Psoas muscle (tissue), 8 donors: ENCODE data around the gene AQP6. TPM values are rescaled to one million over a fixed set of nuclear protein-coding genes. Genes with fewer than 3 reads are reported as not detected.

Source experiments
- ATAC-seq, 4 donors: fragments of 200-7000 bp; cut with Tn5 transposase; one replicate each; pipeline ENCODE4 v1.9.1; 2020; ENCODE audit warnings: moderate library complexity in 3 of 4, mild to moderate bottlenecking in 2 of 4
- DNase-seq, 2 donors: peaks; one replicate each; pipeline ENCODE4 v3.0.0-alpha.2; 2020
- H3K27ac ChIP-seq: fragments of 200-600 bp; one replicate; pipeline ENCODE4 v1.8.0; 2022
- H3K27me3 ChIP-seq, 3 donors: fragments of 200-600 bp in 1 of 3; one replicate each; pipeline versions ENCODE4 v1.6.1 to v1.8.0; 2013 to 2022; ENCODE audit warnings: low read length in 2 of 3, mild to moderate bottlenecking in 2 of 3, moderate library complexity in 1 of 3; ENCODE audit not compliant: insufficient read depth in 3 of 3
- H3K36me3 ChIP-seq, 2 donors: fragments of 200-600 bp in 1 of 2; one replicate each; pipeline versions ENCODE4 v1.6.1 to v1.8.0; 2013 to 2022; ENCODE audit warnings: low read depth in 1 of 2, mild to moderate bottlenecking in 1 of 2, moderate library complexity in 1 of 2; ENCODE audit not compliant: insufficient read depth in 1 of 2
- H3K4me1 ChIP-seq: fragments of 200-600 bp; one replicate; pipeline ENCODE4 v1.8.0; 2022
- H3K4me3 ChIP-seq: fragments of 200-600 bp; one replicate; pipeline ENCODE4 v1.8.0; 2022; ENCODE audit warnings: mild to moderate bottlenecking
- H3K9me3 ChIP-seq: fragments of 200-600 bp; one replicate; pipeline ENCODE4 v1.8.0; 2022
- WGBS, 3 donors: extraction: QIAGEN DNeasy Blood & Tissue Kit; methylation state at CpG; one replicate each; pipeline versions ENCODE4 v1.1.6 to v1.1.7; 2013; 5-methylcytosine and 5-hydroxymethylcytosine counted together
- intact Hi-C, 2 donors: fragments of 100-400 bp; cut with DNase I; formaldehyde crosslinking; loops; one replicate each; pipeline versions ENCODE4 v1.11.0 to v1.14.2; 2022
- polyA plus RNA-seq, 3 donors: library from polyadenylated mRNA; stranded (reverse); fragments of 200-250 nt; gene quantifications; one replicate each; pipeline ENCODE4 v1.2.3, GENCODE V29; 2013
- total RNA-seq, 4 donors: library from RNA; stranded (reverse); fragmentation: NEBNext Ultra II Directional in 2 of 4; extraction: Animal tissue kit (Norgen Biotek cat#: 25700) in 2 of 4; gene quantifications; one replicate each; pipeline versions ENCODE4 v1.2.1 to v1.2.4, GENCODE V29; 2021 to 2023
- TF ChIP-seq, protein P1 (sequence below): fragments of 200-600 bp; IDR thresholded peaks from one replicate; pipeline ENCODE4 v1.8.0; 2022; ENCODE audit warnings: antibody characterized with exemption
- donor health status: healthy with polysubstance abuse.
- donor health status: DM: no; HTN: no; CAD: no; lungs with moderate emphysema.
- donor health status: Bipolar disorder and iron deficiency.
- donor health status: healthy.
- donor health status: DM: yes; HTN: yes; CAD: no.
- donor health status: DM: no; HTN: no; CAD: no.
- donor health status: DM: no; HTN: no; CAD: no.
- donor health status: DM: yes; HTN: yes; CAD: no.

Gene AQP6
- total and polyA plus RNA-seq, 7 donors: 0.04 TPM; not detected in 6

DNA sequence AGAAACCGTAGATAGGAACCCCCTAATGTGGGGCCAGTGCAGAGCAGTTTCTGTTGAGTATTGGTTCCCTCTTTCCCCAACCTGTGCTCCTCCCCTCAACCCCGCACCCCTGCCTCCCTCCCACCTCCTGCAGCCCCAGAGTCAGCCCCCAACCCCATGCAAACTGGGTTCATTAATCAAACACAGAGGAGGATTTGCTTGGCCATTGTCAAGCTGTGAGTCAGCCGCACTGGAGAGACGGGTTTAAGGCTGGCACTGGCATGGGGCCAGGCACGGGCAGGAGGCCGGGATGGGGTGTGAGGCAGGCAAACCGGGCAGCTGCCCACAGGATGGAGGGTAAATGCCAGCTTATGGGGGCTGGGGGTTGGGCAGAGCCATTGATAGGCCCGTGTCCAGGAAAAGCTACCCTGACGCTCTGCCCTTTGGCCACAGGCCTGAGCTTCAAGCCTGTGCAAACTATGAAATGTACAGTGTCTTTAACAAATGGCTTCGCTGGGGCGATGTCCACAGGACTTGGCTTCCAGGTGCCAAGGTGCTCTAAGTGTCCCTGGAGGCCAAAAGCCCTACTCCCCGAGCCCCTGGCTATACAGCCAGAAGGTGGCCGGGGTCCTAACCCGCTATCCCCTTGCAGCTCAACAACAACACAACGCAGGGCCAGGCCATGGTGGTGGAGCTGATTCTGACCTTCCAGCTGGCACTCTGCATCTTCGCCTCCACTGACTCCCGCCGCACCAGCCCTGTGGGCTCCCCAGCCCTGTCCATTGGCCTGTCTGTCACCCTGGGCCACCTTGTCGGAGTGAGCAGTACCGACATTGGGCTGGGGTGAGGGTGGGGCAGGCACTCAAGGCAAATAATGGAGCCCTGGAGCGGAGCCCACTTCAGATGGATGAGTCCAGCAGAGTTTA, 9.6 kb upstream of the AQP6 start:
- no peaks in the 10 kb centered on the region for H3K9me3 ChIP-seq
- no peaks in the 10 kb centered on the region for H3K36me3 ChIP-seq
- ATAC-seq (peak in 2 of 4 donors; percentile 27 to 34), DNase-seq (peak in 1 of 2 donors; percentile 56)
- intact Hi-C loops: loop anchor here in 1 of 2 donors (10.0 kb wide), 1 partner anchor 202 kb away; the partner anchor contains the start of gene CERS5
- no peak overlapping the region for H3K4me3 ChIP-seq
- H3K4me1 ChIP-seq: peaks cover 4% of the 10 kb centered on the region
- TF ChIP-seq, protein P1, sequence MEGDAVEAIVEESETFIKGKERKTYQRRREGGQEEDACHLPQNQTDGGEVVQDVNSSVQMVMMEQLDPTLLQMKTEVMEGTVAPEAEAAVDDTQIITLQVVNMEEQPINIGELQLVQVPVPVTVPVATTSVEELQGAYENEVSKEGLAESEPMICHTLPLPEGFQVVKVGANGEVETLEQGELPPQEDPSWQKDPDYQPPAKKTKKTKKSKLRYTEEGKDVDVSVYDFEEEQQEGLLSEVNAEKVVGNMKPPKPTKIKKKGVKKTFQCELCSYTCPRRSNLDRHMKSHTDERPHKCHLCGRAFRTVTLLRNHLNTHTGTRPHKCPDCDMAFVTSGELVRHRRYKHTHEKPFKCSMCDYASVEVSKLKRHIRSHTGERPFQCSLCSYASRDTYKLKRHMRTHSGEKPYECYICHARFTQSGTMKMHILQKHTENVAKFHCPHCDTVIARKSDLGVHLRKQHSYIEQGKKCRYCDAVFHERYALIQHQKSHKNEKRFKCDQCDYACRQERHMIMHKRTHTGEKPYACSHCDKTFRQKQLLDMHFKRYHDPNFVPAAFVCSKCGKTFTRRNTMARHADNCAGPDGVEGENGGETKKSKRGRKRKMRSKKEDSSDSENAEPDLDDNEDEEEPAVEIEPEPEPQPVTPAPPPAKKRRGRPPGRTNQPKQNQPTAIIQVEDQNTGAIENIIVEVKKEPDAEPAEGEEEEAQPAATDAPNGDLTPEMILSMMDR: no peak
- H3K27me3 ChIP-seq: peaks cover 0 to 63% (median 23%) of the 10 kb centered on the region in 3 donors
- 64 to 76% (median 66%) methylated on average over 21 of the region's 21 CpGs for WGBS, 3 donors
- no peak overlapping the region for H3K27ac ChIP-seq

- Histone ChIP-seq H3K27me3 (peaks cover 0 to 64% (median 23%) of the 10 kb centered on the region in 3 donors), H3K36me3 (no peaks in the 10 kb centered on the region), H3K9me3 (no peaks in the 10 kb centered on the region), H3K4me3 (no peak overlapping the region), H3K27ac (no peak overlapping the region), H3K4me1 (peaks cover 4% of the 10 kb centered on the region)
- WGBS, 3 donors: 79 to 87% (median 85%) methylated on average over 16 to 17 of the region's 17 CpGs
- TF ChIP-seq, protein P1: no peak
- DNase-seq (no peak), ATAC-seq (no peak)
- intact Hi-C loops: loop anchor here in 1 of 2 donors (10.0 kb wide), 1 partner anchor 201 kb away; the partner anchor contains the start of gene CERS5
Measured at GRCh38 chr12:49963976-49964815, 8.6 kb upstream of the AQP6 start.

- TF ChIP-seq, protein P1: no peak
- no peak for ATAC-seq
- peaks cover 0 to 64% (median 17%) of the 10 kb centered on the region in 3 donors for H3K27me3 ChIP-seq
Measured at GRCh38 chr12:49964849-49965624, 7.7 kb upstream of the AQP6 start.

GRCh38 chr12:49965836-49966235, 6.9 kb upstream of the AQP6 start:
- no peaks in the 10 kb centered on the region for H3K36me3 ChIP-seq
- ATAC-seq (no peak), DNase-seq (no peak)
- intact Hi-C loops: loop anchor here (2.0 to 10.0 kb wide), 5 partner anchors 97 to 199 kb away; partner anchors contain the start of gene CERS5 (in 1 of the 2)
- peaks cover 0 to 64% (median 13%) of the 10 kb centered on the region in 3 donors for H3K27me3 ChIP-seq
- no peak overlapping the region for H3K27ac ChIP-seq
- peaks cover 4% of the 10 kb centered on the region for H3K4me1 ChIP-seq
- 73 to 79% (median 78%) methylated on average over 6 of the region's 6 CpGs for WGBS, 3 donors
- no peaks in the 10 kb centered on the region for H3K9me3 ChIP-seq
- no peak overlapping the region for H3K4me3 ChIP-seq
- TF ChIP-seq, protein P1: no peak

More at GRCh38 chr12:49964849-49965624, 7.7 kb upstream of the AQP6 start:
- Histone ChIP-seq H3K9me3 (no peaks in the 10 kb centered on the region), H3K4me1 (peaks cover 4% of the 10 kb centered on the region), H3K27ac (no peak overlapping the region), H3K36me3 (no peaks in the 10 kb centered on the region), H3K4me3 (no peak overlapping the region)
- WGBS, 3 donors: 73 to 74% (median 73%) methylated on average over 13 of the region's 13 CpGs
- intact Hi-C loops: loop anchor here (5.0 to 10.0 kb wide), 4 partner anchors 98 to 200 kb away; partner anchors contain the start of gene CERS5 (in 1 of the 2)
- no peak for DNase-seq
